Heart left ventricle (tissue), 16 donors: ENCODE measurements around the gene ERFL. TPM values are rescaled to one million over a fixed set of nuclear protein-coding genes. Genes with fewer than 3 reads are reported as not detected.

ENCODE experiments used
- ATAC-seq, 4 donors: fragments of 200-7000 bp; cut with Tn5 transposase; one replicate each; pipeline ENCODE4 v1.9.1; 2020 to 2022; ENCODE audit warnings: moderate library complexity in 4 of 4, mild to moderate bottlenecking in 3 of 4, moderate number of reproducible peaks in 1 of 4
- DNase-seq, 5 donors: peaks; one replicate each; pipeline ENCODE4 v3.0.0-alpha.2; 2020
- H3K27ac ChIP-seq, 12 donors: fragments of 200-600 bp; sonication (generic) in 4 of 12; one replicate each; pipeline versions ENCODE4 v1.5.0 to v1.8.0; 2016 to 2022; ENCODE audit warnings: mild to moderate bottlenecking in 2 of 12
- H3K27me3 ChIP-seq, 9 donors: fragments of 200-600 bp; sonication (generic) in 2 of 9; one replicate each; pipeline versions ENCODE4 v1.5.1 to v1.8.0; 2016 to 2022; ENCODE audit warnings: mild to moderate bottlenecking in 3 of 9
- H3K36me3 ChIP-seq, 9 donors: fragments of 200-600 bp; sonication (generic) in 2 of 9; one replicate each; pipeline versions ENCODE4 v1.5.0 to v1.8.0; 2018 to 2022; ENCODE audit warnings: mild to moderate bottlenecking in 2 of 9
- H3K4me1 ChIP-seq, 12 donors: fragments of 200-600 bp; sonication (generic) in 4 of 12; one replicate each; pipeline versions ENCODE4 v1.5.0 to v1.8.0; 2016 to 2022; ENCODE audit warnings: mild to moderate bottlenecking in 3 of 12
- H3K4me3 ChIP-seq, 12 donors: fragments of 200-600 bp; sonication (generic) in 4 of 12; one replicate each; pipeline versions ENCODE4 v1.5.0 to v1.8.0; 2017 to 2022; ENCODE audit warnings: mild to moderate bottlenecking in 9 of 12, moderate library complexity in 4 of 12
- H3K9me3 ChIP-seq, 12 donors: fragments of 200-600 bp; sonication (generic) in 4 of 12; one replicate each; pipeline versions ENCODE4 v1.5.0 to v1.8.0; 2016 to 2022; ENCODE audit warnings: mild to moderate bottlenecking in 1 of 12
- CTCF ChIP-seq, 12 donors: fragments of 200-600 bp; sonication (generic) in 4 of 12; IDR thresholded peaks; one replicate each; pipeline versions ENCODE4 v1.5.0 to v1.8.0; 2018 to 2022; ENCODE audit warnings: antibody characterized with exemption in 12 of 12, mild to moderate bottlenecking in 5 of 12
- POLR2A ChIP-seq, 2 donors: fragments of 450-650 bp; IDR thresholded peaks; one replicate each; pipeline ENCODE4 v1.6.1; 2017; ENCODE audit warnings: antibody characterized with exemption in 2 of 2, mild to moderate bottlenecking in 2 of 2, moderate library complexity in 2 of 2
- WGBS, 4 donors: extraction: QIAGEN DNeasy Blood & Tissue Kit in 2 of 4; methylation state at CpG; one replicate each; pipeline versions ENCODE4 v1.1.5 to v1.1.7; 2013 to 2018; 5-methylcytosine and 5-hydroxymethylcytosine counted together
- intact Hi-C, 10 donors: fragments of 100-400 bp; cut with DNase I; formaldehyde crosslinking; loops; one replicate each; pipeline versions ENCODE4 v1.11.1 to v1.14.2; 2022
- polyA plus RNA-seq, 2 donors: library from polyadenylated mRNA; stranded (reverse); fragments of 200-250 nt; gene quantifications; one replicate each; pipeline ENCODE4 v1.2.3, GENCODE V29; 2013
- total RNA-seq, 9 donors: library from RNA; depleted of rRNA in 2 of 9; stranded (reverse); fragments of >200 nt in 2 of 9; fragmentation: NEBNext Ultra II Directional in 3 of 9; extraction: Animal tissue kit (Norgen Biotek cat#: 25700) in 3 of 9; gene quantifications; one replicate each; pipeline versions ENCODE4 v1.1.0 to v1.2.4, GENCODE V29; 2016 to 2023
- donor health status: ischemic (EF 13 %, LVEDD 7.1; RV severe dilation, severe dysfunction).
- donor health status: healthy with polysubstance abuse.
- donor health status: DM: no; HTN: yes; CAD: no.
- donor health status: DM: no; HTN: no; CAD: no.
- donor health status: ischemic (EF 25% LVEDD 6.9; RV normal size, moderate dysfunction).
- donor health status: ischemic (EF 25% LVEDD 5.7; RV mildly dilated, moderate dysfunction).
- donor health status: healthy.
- donor health status: DM: yes; HTN: yes; CAD: no.
- donor health status: ischemic (EF 35%, LVEDD 5.7; RV mildly dilated, moderate dysfunction).
- donor health status: nonischemic (EF 11% LVEDD 7.7; RV severe dilation, severe dysfunction).
- donor health status: DM: yes; HTN: yes; CAD: no.
- donor health status: PGD.
- donor health status: ischemic (EF 29% LVEDD 5.4; RV normal size, mild dysfunction).
- donor health status: nonischemic (EF 23%, LVEDD 6.1; RV moderate dilation, normal function).

The ERFL gene
- total and polyA plus RNA-seq, 11 donors = 0.13 TPM; not detected in 10

GRCh38 chr19:41895745-41896580, 32.3 kb downstream of the ERFL start:
- no peak overlapping the region for H3K4me3 ChIP-seq
- 84 to 93% (median 90%) methylated on average over 11 to 19 of the region's 19 CpGs for WGBS, 4 donors

GRCh38 chr19:41894350-41894749, 33.9 kb downstream of the ERFL start:
- WGBS, 4 donors = 78 to 86% (median 81%) methylated on average over 13 to 14 of the region's 14 CpGs
- Histone ChIP-seq H3K27me3 (no peaks in the 10 kb centered on the region), H3K9me3 (no peaks in the 10 kb centered on the region), H3K27ac (no peak overlapping the region), H3K4me3 (no peak overlapping the region), H3K36me3 (peaks cover 0 to 79% (median 61%) of the 10 kb centered on the region in 9 donors), H3K4me1 (peaks cover 0 to 5% (median 0%) of the 10 kb centered on the region in 12 donors)
- DNase-seq (no peak), ATAC-seq (no peak)
- intact Hi-C loops = loop anchor here in 1 of 10 donors (5.0 kb wide), 1 partner anchor 48 kb away; no protein-coding TSS in a partner anchor
- TF ChIP-seq POLR2A (IDR thresholded peaks at IDR 0.05) (no peak), CTCF (IDR thresholded peaks at IDR 0.05) (no peak)

More at GRCh38 chr19:41895745-41896580, 32.3 kb downstream of the ERFL start:
- TF ChIP-seq POLR2A (IDR thresholded peaks at IDR 0.05) = no peak
- TF ChIP-seq CTCF (IDR thresholded peaks at IDR 0.05) = no peak
- Histone ChIP-seq H3K36me3 (peaks cover 0 to 80% (median 71%) of the 10 kb centered on the region in 9 donors), H3K27ac (no peak overlapping the region), H3K9me3 (no peaks in the 10 kb centered on the region), H3K27me3 (no peaks in the 10 kb centered on the region), H3K4me1 (peaks cover 0 to 5% (median 0%) of the 10 kb centered on the region in 12 donors)
- intact Hi-C loops = no loop called here
- DNase-seq (no peak), ATAC-seq (no peak)

GRCh38 chr19:41893899-41894298, 34.4 kb downstream of the ERFL start:
- WGBS, 4 donors = 73 to 91% (median 80%) methylated on average over 6 of the region's 6 CpGs
- DNase-seq = no peak

More at GRCh38 chr19:41893899-41894298, 34.4 kb downstream of the ERFL start:
- Histone ChIP-seq H3K27me3 (no peaks in the 10 kb centered on the region), H3K4me1 (peaks cover 0 to 5% (median 0%) of the 10 kb centered on the region in 12 donors), H3K9me3 (no peaks in the 10 kb centered on the region), H3K4me3 (no peak overlapping the region), H3K27ac (no peak overlapping the region), H3K36me3 (peaks cover 0 to 79% (median 63%) of the 10 kb centered on the region in 9 donors)
- no peak for TF ChIP-seq POLR2A (IDR thresholded peaks at IDR 0.05)
- TF ChIP-seq CTCF (IDR thresholded peaks at IDR 0.05) = no peak
- no peak for ATAC-seq
- intact Hi-C loops = loop anchor here in 1 of 10 donors (5.0 kb wide), 1 partner anchor 48 kb away; no protein-coding TSS in a partner anchor
